DOHH2 (cell line): ENCODE measurements around the gene ZCCHC17.

Source experiments
- CTCF ChIP-seq: fragments of 200-600 bp; sonication (generic); IDR thresholded peaks from one replicate; pipeline ENCODE4 v1.5.1; 2014; ENCODE audit warnings: antibody characterized with exemption, mild to moderate bottlenecking, low read depth, low read length; ENCODE audit not compliant: poor library complexity, severe bottlenecking
- EZH2phosphoT487 ChIP-seq: fragments of 200-600 bp; sonication (generic); IDR thresholded peaks from 2 replicates; pipeline ENCODE4 v1.6.1; 2017; ENCODE audit warnings: borderline replicate concordance, mild to moderate bottlenecking, antibody characterized with exemption, low read length, moderate library complexity, mixed read lengths

DNA sequence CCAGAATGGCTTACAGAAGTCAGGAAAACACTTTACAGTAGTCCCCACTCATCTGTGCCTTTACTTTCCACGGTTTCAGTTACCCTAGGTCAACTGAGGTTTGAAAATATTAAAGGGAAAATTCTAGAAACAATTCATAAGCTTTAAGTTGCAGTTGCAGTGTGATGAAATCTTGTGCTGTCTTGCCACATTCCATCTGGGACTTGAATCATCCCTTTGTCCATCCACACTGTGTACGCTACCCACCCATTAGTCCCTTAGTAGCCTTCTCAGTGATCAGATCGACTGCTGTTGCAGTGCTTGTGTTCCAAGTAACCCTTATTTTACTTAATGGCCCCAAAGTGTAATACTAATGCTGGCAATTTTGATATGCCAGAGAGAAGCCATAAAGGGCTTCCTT lies 30.5 kb downstream of the ZCCHC17 start:
- TF ChIP-seq CTCF (no peak), EZH2phosphoT487 (no peak)
